ENCODE results near the gene ZNF664.

GRCh38 chr12:123931686-123932321 is 41.2 kb upstream of the ZNF664 start:
- no peak for TF ChIP-seq CTCF (conservative IDR thresholded peaks at IDR 0.05; ENCODE audit: low read depth, low read length)
- TF ChIP-seq RFX5 (IDR thresholded peaks at IDR 0.05; ENCODE audit: low read depth, low read length), result no peak
- TF ChIP-seq SMC3 (IDR thresholded peaks at IDR 0.05; ENCODE audit: low read depth, low read length), result no peak
- no peak for TF ChIP-seq CEBPB (IDR thresholded peaks at IDR 0.05; ENCODE audit: low read depth, low read length)
- TF ChIP-seq RCOR1 (IDR thresholded peaks at IDR 0.05; ENCODE audit: insufficient replicate concordance, low read length), result no peak
- no peak for TF ChIP-seq USF2 (IDR thresholded peaks at IDR 0.05; ENCODE audit: low read depth, low read length)
- no peak for TF ChIP-seq POLR2A (IDR thresholded peaks at IDR 0.05; ENCODE audit: low read depth, low read length)
- TF ChIP-seq FOS (IDR thresholded peaks at IDR 0.05; ENCODE audit: low read depth, low read length), result no peak
- TF ChIP-seq BHLHE40 (IDR thresholded peaks at IDR 0.05; ENCODE audit: low read depth, low read length), result no peak
- no peak for TF ChIP-seq CHD1 (IDR thresholded peaks at IDR 0.05; ENCODE audit: low read depth, low read length)
- TF ChIP-seq NFE2L2 (IDR thresholded peaks at IDR 0.05; ENCODE audit: low read depth, low read length), result no peak
- no peak for TF ChIP-seq RAD21 (IDR thresholded peaks at IDR 0.05; ENCODE audit: low read length)
- TF ChIP-seq MAZ (IDR thresholded peaks at IDR 0.05; ENCODE audit: borderline replicate concordance, low read depth, low read length), result no peak

Data from IMR-90 (cell line).